Measurements from ENCODE around the gene DMTF1. TPM values are rescaled to one million over a fixed set of nuclear protein-coding genes. Genes with fewer than 3 reads are reported as not detected.

The DMTF1 gene
- total and polyA plus RNA-seq, 9 of the 15 experiments (the other 6 are each of a cell fraction or from before 2014, with no cell fraction given): 25.7 to 208 (median 74.7) TPM

- H3K79me2 ChIP-seq (ENCODE audit: control insufficient read depth, insufficient read depth, low read length): no peaks in the 10 kb centered on the region
- ATAC-seq (peak; percentile 76), DNase-seq (ENCODE audit: extremely low read depth in 1 of 4, low spot score in 3 of 4) (peak in 2 of 4 experiments; percentile 33 to 67), FAIRE-seq (peak; percentile 67)
- peak overlapping the region; percentile 48 for H3K27ac ChIP-seq (ENCODE audit: extremely low read depth, low read depth, low read length)
- 16% methylated on average over 6 of the region's 6 CpGs for WGBS (ENCODE audit: insufficient coverage, low coverage, missing lambda C conversion rate)
- H3K4me3 ChIP-seq: no peak overlapping the region
- peak overlapping the region; percentile 54 for H3K4me2 ChIP-seq (ENCODE audit: insufficient read depth, low read length)
- no TSS peak for BruUV-seq (replicated peaks)
- CTCF ChIA-PET (ENCODE audit: low intra/inter-chr PET ratio): interaction anchor here (0.6 kb wide), 1 partner anchor 31 kb away, joined by 3 read pairs; no protein-coding TSS in a partner anchor
- peak overlapping the region; percentile 27 to 54; a peak in 3 of 4 replicates for H3K9ac ChIP-seq (ENCODE audit: insufficient read depth in 1 of 2, low read depth in 2 of 2, low read length in 2 of 2)
- in situ Hi-C loops (cut with MboI): no loop called here
- POLR2A ChIA-PET: interaction anchor here (0.5 to 2.1 kb wide), 3 partner anchors 14 to 132 kb away, joined by 3 to 8 read pairs (median 3); no protein-coding TSS in a partner anchor
- intact Hi-C loops (cut with micrococcal nuclease): loop anchor here (2.0 kb wide), 2 partner anchors 33 to 47 kb away; no protein-coding TSS in a partner anchor
- H3K27me3 ChIP-seq (ENCODE audit: control insufficient read depth in 2 of 2, insufficient read depth in 2 of 2, low read length in 2 of 2): no peaks in the 10 kb centered on the region
- H2AFZ ChIP-seq (ENCODE audit: low read depth, low read length): peak overlapping the region; percentile 85
- no peaks in the 10 kb centered on the region for H3K9me1 ChIP-seq (ENCODE audit: control insufficient read depth, insufficient read depth, low read length)
- H3K36me3 ChIP-seq (ENCODE audit: control insufficient read depth, insufficient read depth, low read length): 0 out of 3 replicates have a peak, but pooled peaks cover 4% of the 10 kb centered on the region
- H4K20me1 ChIP-seq (replicated peaks; ENCODE audit: control insufficient read depth, insufficient read depth, low read length): no peaks in the 10 kb centered on the region
- peaks cover 16 to 45% of the 10 kb centered on the region in 2 experiments for H3K4me1 ChIP-seq (replicated peaks in 1 of 2; ENCODE audit: control insufficient read depth in 2 of 2, insufficient read depth in 2 of 2, low read length in 2 of 2)
- H3K9me3 ChIP-seq (replicated peaks; ENCODE audit: control insufficient read depth, insufficient read depth, low read depth, low read length): peaks cover 4% of the 10 kb centered on the region
- TF ChIP-seq TFAP4 (CRISPR knock-in tag; IDR thresholded peaks at IDR 0.05; ENCODE audit: borderline replicate concordance) (no peak), ATF6 (CRISPR knock-in tag; IDR thresholded peaks at IDR 0.05) (0 out of 2 replicates have a peak, but pooled peaks have one; percentile 65), ETV1 (tag; conservative IDR thresholded peaks at IDR 0.05; ENCODE audit: low read depth) (peak; percentile 32), ZNF316 (IDR thresholded peaks at IDR 0.05) (peak; percentile 52), NFIC (IDR thresholded peaks at IDR 0.05) (0 out of 2 replicates have a peak, but pooled peaks have one; percentile 8), ZNF586 (CRISPR knock-in tag; conservative IDR thresholded peaks at IDR 0.05) (no peak), TEAD4 (IDR thresholded peaks at IDR 0.05; ENCODE audit: low read length) (peak; percentile 46; the same call in 1 of the 2 replicates), TEAD4 (CRISPR knock-in tag; IDR thresholded peaks at IDR 0.05; ENCODE audit: borderline replicate concordance) (no peak), ZNF589 (CRISPR knock-in tag; IDR thresholded peaks at IDR 0.05; ENCODE audit: low read depth) (0 out of 2 replicates have a peak, but pooled peaks have one; percentile 34), MEIS2 (IDR thresholded peaks at IDR 0.05; ENCODE audit: partially characterized antibody) (peak; percentile 61), ZNF12 (CRISPR knock-in tag; IDR thresholded peaks at IDR 0.05) (0 out of 2 replicates have a peak, but pooled peaks have one; percentile 42), PBX2 (CRISPR knock-in tag; IDR thresholded peaks at IDR 0.05; ENCODE audit: low read depth) (no peak), PBX2 (tag; conservative IDR thresholded peaks at IDR 0.05; ENCODE audit: low read depth) (0 out of 2 replicates have a peak, but pooled peaks have one; percentile 13), RCOR1 (IDR thresholded peaks at IDR 0.05; ENCODE audit: borderline replicate concordance in 1 of 2, low read depth in 2 of 2, low read length in 2 of 2) (peak in 1 of 2 experiments; percentile 34; a peak in 1 of 4 replicates), TAL1 (IDR thresholded peaks at IDR 0.05) (peak; percentile 33; the same call in 1 of the 2 replicates), PPARD (CRISPR knock-in tag; IDR thresholded peaks at IDR 0.05) (no peak)
Measured at GRCh38 chr7:87107949-87108776, 44.1 kb upstream of the DMTF1 start.

Measured in K562 (cell line).